GM12878 (cell line): ENCODE measurements around the gene MX1. TPM values are rescaled to one million over a fixed set of nuclear protein-coding genes. Genes with fewer than 3 reads are reported as not detected.

Experiments
- ATAC-seq: fragments of 200-7000 bp; cut with Tn5 transposase; 3 replicates; pipeline ENCODE4 v1.9.1; 2020; ENCODE audit warnings: mild to moderate bottlenecking, moderate library complexity
- BruUV-seq: library from RNA; stranded (reverse); fragments of 400-500 nt; replicated peaks from 2 replicates; lab custom pipeline; 2021; lab: Mats Ljungman, UMichigan
- CTCF ChIA-PET: fragments of 300-600 bp; sonication (Branson Sonifier 250); formaldehyde crosslinking; extraction: SDS; loops from one replicate; lab custom pipeline; 2021; ENCODE audit warnings: inconsistent platforms; lab: Yijun Ruan, JAX
- POLR2A ChIA-PET: fragments of 350-600 bp; formaldehyde crosslinking; extraction: SDS; loops from one replicate; lab custom pipeline; 2021; ENCODE audit warnings: inconsistent platforms; lab: Charles Lee
- RAD21 ChIA-PET: fragments of 300-600 bp; sonication (Branson Sonifier 250); formaldehyde crosslinking; loops from one replicate; lab custom pipeline; 2023; ENCODE audit warnings: antibody characterized with exemption; ENCODE audit not compliant: unreplicated experiment; lab: Charles Lee
- SMC1A ChIA-PET: fragments of 300-600 bp; sonication (Branson Sonifier 250); formaldehyde crosslinking; loops from one replicate; lab custom pipeline; 2023; ENCODE audit not compliant: unreplicated experiment, uncharacterized antibody; lab: Charles Lee
- DNase-seq: peaks from one replicate; pipeline ENCODE4 v3.0.0-alpha.2; 2011; ENCODE audit warnings: low read depth, low spot score
- FAIRE-seq: peaks from 3 replicates; lab custom pipeline; 2011; peaks lifted over from hg19 to GRCh38; lab: Jason Lieb, UNC
- H2AFZ ChIP-seq: 2 replicates; pipeline ENCODE4 v1.6.0; 2011; ENCODE audit warnings: low read depth, low read length, control low read depth; ENCODE audit not compliant: control insufficient read depth
- H3K27ac ChIP-seq: 2 replicates; pipeline ENCODE4 v1.5.1; 2011; ENCODE audit warnings: control low read depth; ENCODE audit not compliant: control insufficient read depth, insufficient read depth
- H3K27me3 ChIP-seq, 2 experiments: replicated peaks in 1 of 2; 2 replicates each; pipeline versions ENCODE4 v1.6.0 to v1.6.1; 2011; ENCODE audit warnings: low read length in 1 of 2; ENCODE audit not compliant: control insufficient read depth in 2 of 2, insufficient read depth in 2 of 2
- H3K36me3 ChIP-seq, 2 experiments: 2 replicates each; pipeline ENCODE4 v1.5.1; 2011; ENCODE audit warnings: low read length in 1 of 2; ENCODE audit not compliant: control insufficient read depth in 2 of 2, insufficient read depth in 2 of 2
- H3K4me1 ChIP-seq: 2 replicates; pipeline ENCODE4 v1.6.1; 2011; ENCODE audit warnings: mild to moderate bottlenecking, low read length, moderate library complexity, mixed read lengths; ENCODE audit not compliant: control insufficient read depth, insufficient read depth
- H3K4me2 ChIP-seq: 2 replicates; pipeline ENCODE4 v1.6.0; 2011; ENCODE audit warnings: control low read depth; ENCODE audit not compliant: control insufficient read depth, insufficient read depth
- H3K4me3 ChIP-seq: fragments of 200-600 bp; sonication (generic); 2 replicates; pipeline ENCODE4 v1.5.1; 2016
- H3K79me2 ChIP-seq: 2 replicates; pipeline ENCODE4 v1.6.0; 2011; ENCODE audit warnings: low read length; ENCODE audit not compliant: control insufficient read depth, insufficient read depth
- H3K9ac ChIP-seq: 2 replicates; pipeline ENCODE4 v1.8.0; 2011; ENCODE audit warnings: low read length, control low read depth, mixed read lengths; ENCODE audit not compliant: control insufficient read depth, insufficient read depth
- H3K9me3 ChIP-seq: replicated peaks from 3 replicates; pipeline ENCODE4 v1.5.1; 2011; ENCODE audit warnings: mild to moderate bottlenecking, low read length; ENCODE audit not compliant: control insufficient read depth, insufficient read depth
- H4K20me1 ChIP-seq: 2 replicates; pipeline ENCODE4 v1.6.0; 2011; ENCODE audit not compliant: control insufficient read depth, insufficient read depth
- SIX5 ChIP-seq: IDR thresholded peaks from 2 replicates; pipeline ENCODE4 v1.6.1; 2011; ENCODE audit warnings: mild to moderate bottlenecking, low read depth, low read length, moderate library complexity; ENCODE audit not compliant: severe bottlenecking
- SMAD1 ChIP-seq: fragments of 450-650 bp; IDR thresholded peaks from 2 replicates; pipeline ENCODE4 v1.6.1; 2018; ENCODE audit warnings: mild to moderate bottlenecking, low read depth; ENCODE audit not compliant: partially characterized antibody
- SMARCA5 ChIP-seq: fragments of 450-650 bp; IDR thresholded peaks from 2 replicates; pipeline ENCODE4 v1.6.1; 2017; ENCODE audit warnings: mild to moderate bottlenecking
- TCF3 ChIP-seq: IDR thresholded peaks from 2 replicates; pipeline ENCODE4 v1.6.1; 2012; ENCODE audit warnings: low read depth, mild to moderate bottlenecking, low read length, borderline replicate concordance; ENCODE audit not compliant: insufficient read depth
- YY1 ChIP-seq: IDR thresholded peaks from 2 replicates; pipeline ENCODE4 v1.6.1; 2011; ENCODE audit warnings: low read depth, mild to moderate bottlenecking, low read length
- WGBS: methylation state at CpG from one replicate; pipeline ENCODE4 v1.1.6; 2016; ENCODE audit warnings: low lambda C conversion rate; ENCODE audit not compliant: insufficient replicate concordance, insufficient coverage; ENCODE audit errors: missing lambda C conversion rate; 5-methylcytosine and 5-hydroxymethylcytosine counted together
- in situ Hi-C: fragments of 300-500 bp; cut with MboI; formaldehyde crosslinking; loops from 9 replicates; pipeline ENCODE4 v1.14.3; 2018; ENCODE audit warnings: mixed read lengths
- intact Hi-C: fragments of 100-400 bp; cut with micrococcal nuclease; formaldehyde crosslinking; loops from one replicate; pipeline ENCODE4 v1.14.2; 2022; ENCODE audit not compliant: unreplicated experiment
- polyA plus RNA-seq, 11 experiments: library from polyadenylated mRNA; depleted of rRNA in 4 of 11; unstranded in 6 of 11; stranded (reverse) in 5 of 11; fragments of >200 nt; fragmentation: Nextera tagmentation in 4 of 11; fragmentation: Illumina TruSeq in 1 of 11; extraction: Ambion mirVana in 4 of 11; extraction: Trizol in 1 of 11; gene quantifications; 1 replicate in 1 of 11; 2 replicates in 10 of 11; pipeline versions ENCODE4 v1.2.1 to v1.2.3, GENCODE V29; 2011 to 2016; ENCODE audit warnings: inconsistent platforms in 2 of 11, missing spikeins in 2 of 11, low read depth in 1 of 11
- total RNA-seq, 4 experiments: library from RNA; depleted of rRNA in 3 of 4; stranded (reverse); fragments of >200 nt in 3 of 4; fragmentation: Illumina TruSeq in 1 of 4; extraction: Trizol in 1 of 4; gene quantifications; 2 replicates each; pipeline versions ENCODE4 v1.2.1 to v1.2.3, GENCODE V29; 2013 to 2021
- TF ChIP-seq, protein P1 (sequence below): fragments of 150-350 bp; IDR thresholded peaks from 2 replicates; pipeline ENCODE4 v1.6.1; 2014; ENCODE audit warnings: mild to moderate bottlenecking, low read depth, low read length

Gene MX1
- total and polyA plus RNA-seq, 10 of the 15 experiments (the other 5 are each of a cell fraction or from before 2014, with no cell fraction given) = 75.9 to 385 (median 302) TPM

DNA sequence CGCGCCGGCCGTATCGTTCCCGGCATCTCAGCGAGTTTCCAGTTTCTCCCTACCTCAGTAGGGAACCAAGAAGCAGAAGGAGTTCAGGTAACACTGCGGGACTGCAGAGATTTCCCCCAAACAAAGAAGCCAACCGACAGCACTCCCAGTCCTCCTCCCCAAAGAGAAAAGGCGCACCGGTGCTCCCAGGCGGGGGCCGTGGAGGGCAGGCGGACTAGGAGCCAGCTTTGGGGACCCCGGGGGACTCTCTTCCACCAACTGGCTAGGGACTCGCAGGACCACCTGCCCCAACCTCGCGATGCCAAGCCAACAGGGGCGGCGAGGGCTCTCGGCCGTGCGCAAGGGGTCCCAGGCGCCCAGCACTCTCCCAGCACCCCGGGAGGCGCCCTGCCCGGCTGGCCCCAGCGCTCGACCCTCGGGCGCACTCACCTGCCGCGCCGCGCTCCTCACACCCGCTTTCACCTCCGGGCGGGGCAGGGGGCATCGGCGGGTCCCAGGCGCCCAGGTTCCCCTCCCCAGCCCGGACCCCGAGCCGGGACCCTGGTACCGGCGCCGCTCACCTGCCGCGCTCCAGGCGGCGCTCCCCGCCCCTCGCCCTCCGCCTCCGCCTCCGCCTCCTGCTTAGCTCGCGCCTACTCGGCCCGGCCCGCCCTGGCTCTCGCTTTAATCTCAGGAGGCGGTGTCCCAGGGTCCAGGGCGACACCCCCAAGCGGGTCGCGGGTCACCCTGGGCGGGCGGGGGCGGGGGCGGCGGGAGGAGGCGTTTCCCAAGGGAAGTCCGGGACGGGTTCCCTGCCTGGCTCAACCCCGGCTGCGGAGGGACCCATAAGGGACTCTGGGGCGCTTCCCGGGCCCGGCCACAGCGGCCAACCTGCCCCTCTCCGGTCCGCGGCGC lies 81.7 kb downstream of the MX1 start, which contains the start of gene TMPRSS2:
TSS of gene TMPRSS2 (minus strand) at position 638 of the 894 bp plus-strand sequence. CDS start 10,025 bp downstream, outside the sequence.
- Histone ChIP-seq H3K27ac (no peak within 1 kb of the TSS), H4K20me1 (no peaks in the 10 kb centered on the region), H3K36me3 (no peaks in the 10 kb centered on the region), H3K9me3 (no peaks in the 10 kb centered on the region), H3K4me3 (no peak within 1 kb of the TSS), H2AFZ (no peak within 1 kb of the TSS), H3K9ac (no peak within 1 kb of the TSS), H3K27me3 (peaks cover 8 to 14% of the 10 kb centered on the region in 2 experiments), H3K79me2 (no peaks in the 10 kb centered on the region), H3K4me1 (no peaks in the 10 kb centered on the region), H3K4me2 (no peak within 1 kb of the TSS)
- no TSS peak for BruUV-seq
- no peak for TF ChIP-seq SMAD1
- TF ChIP-seq SMARCA5 = no peak
- no peak for TF ChIP-seq SIX5
- TF ChIP-seq, protein P1, sequence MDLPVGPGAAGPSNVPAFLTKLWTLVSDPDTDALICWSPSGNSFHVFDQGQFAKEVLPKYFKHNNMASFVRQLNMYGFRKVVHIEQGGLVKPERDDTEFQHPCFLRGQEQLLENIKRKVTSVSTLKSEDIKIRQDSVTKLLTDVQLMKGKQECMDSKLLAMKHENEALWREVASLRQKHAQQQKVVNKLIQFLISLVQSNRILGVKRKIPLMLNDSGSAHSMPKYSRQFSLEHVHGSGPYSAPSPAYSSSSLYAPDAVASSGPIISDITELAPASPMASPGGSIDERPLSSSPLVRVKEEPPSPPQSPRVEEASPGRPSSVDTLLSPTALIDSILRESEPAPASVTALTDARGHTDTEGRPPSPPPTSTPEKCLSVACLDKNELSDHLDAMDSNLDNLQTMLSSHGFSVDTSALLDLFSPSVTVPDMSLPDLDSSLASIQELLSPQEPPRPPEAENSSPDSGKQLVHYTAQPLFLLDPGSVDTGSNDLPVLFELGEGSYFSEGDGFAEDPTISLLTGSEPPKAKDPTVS = no peak
- no peak for TF ChIP-seq TCF3
- TF ChIP-seq YY1 = no peak
- FAIRE-seq (no peak), ATAC-seq (no peak), DNase-seq (no peak)
- ChIA-PET SMC1A (no interaction called here), CTCF (no interaction called here), POLR2A (no interaction called here), RAD21 (no interaction called here)
- intact Hi-C loops = no loop called here
- WGBS = 16% methylated on average over 52 of the region's 85 CpGs
- in situ Hi-C loops = no loop called here
